Activated CD4-positive, CD25-positive, alpha-beta regulatory T cell treated with anti-CD3 and anti-CD28 coated beads, Interleukin-2, amount 50 U/mL, for 24 hours (primary cell): ENCODE results near the gene DOK6.
"Not testable (repeated sequence)": the region's sequence is repeated elsewhere in the genome, so short reads cannot be mapped to it uniquely, and the experiment has no call there.

Source experiments
- ATAC-seq, 2 donors: fragments of 150-1000 bp; cut with Tn5 transposase; one replicate each; pipeline ENCODE4 v1.10.0; 2021; ENCODE audit warnings: mild to moderate bottlenecking in 1 of 2, moderate library complexity in 1 of 2

The DOK6 gene

DNA sequence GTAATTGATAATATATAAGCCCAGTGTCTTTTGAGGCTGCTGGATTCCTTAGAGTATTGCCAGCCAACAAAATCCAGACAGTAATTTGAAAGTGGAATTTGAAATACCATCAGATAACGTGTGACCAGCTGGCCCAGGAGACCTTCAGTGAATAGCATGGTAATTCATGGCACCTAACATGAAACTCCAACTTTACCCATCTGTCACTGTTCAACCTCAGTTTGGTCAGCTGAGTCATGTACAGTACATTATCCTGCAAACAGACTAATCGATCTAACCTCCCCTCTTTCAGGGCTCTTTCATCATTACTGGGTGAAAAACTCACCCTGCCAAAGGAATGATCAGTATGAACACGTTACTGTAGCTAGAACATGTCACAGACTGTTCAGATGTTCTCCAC is 230.6 kb downstream of the DOK6 start:
- ATAC-seq, result no peak

DNA sequence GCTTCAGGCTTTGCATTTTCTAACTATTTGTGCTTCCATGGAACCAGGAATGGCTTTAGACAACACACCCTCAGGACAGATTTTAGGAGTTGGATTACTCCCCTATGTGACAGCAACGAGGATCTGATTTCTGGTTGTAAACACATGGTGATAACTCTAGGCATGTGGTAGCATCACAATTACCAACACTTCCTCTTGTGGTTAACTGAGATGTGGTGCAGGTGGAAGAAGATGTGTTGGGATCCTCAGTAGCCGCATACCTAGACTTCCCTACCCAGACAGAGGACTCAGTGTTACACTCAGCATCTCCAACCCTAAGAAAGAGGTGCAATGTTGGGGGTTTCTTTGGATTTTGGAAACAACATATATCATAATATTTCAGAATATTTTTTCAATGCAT is 234.8 kb downstream of the DOK6 start:
- ATAC-seq, result no peak

DNA sequence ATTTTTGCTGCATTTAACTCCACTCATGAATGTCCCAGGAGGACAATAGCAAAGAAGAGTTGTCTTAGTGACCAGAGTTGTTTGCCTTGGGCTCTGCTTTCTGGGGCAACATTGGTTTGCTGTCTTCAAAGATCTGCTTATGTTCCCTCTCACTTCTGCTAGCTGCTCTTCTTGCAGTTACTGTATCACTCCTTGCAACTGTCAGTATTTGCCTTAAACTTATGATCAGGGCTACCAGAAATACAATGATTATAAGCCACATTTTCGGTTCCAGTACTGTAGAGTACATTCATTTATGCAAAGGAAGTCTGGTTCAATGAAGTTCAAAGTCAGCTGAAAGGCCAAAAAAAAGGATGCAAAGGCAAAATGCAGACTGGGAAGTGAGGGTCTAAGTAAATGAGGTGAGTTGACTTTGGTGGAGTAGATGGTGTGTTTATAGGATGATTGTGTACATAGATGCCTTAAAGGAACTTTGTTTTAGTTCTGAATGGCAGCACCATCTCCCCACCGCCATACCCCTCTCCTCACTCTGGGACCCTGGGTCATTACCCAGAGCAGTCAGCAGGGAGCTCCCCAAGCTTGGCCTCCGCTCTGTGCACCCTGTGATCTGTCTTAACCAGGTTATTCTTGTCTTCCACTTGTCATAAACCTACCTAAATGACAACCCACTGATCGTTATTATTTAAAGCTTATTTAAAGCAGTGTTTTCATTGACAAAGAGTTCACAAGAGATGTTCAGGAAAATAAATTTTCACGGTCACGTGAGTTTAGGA is 236.0 kb downstream of the DOK6 start:
- no peak for ATAC-seq

DNA sequence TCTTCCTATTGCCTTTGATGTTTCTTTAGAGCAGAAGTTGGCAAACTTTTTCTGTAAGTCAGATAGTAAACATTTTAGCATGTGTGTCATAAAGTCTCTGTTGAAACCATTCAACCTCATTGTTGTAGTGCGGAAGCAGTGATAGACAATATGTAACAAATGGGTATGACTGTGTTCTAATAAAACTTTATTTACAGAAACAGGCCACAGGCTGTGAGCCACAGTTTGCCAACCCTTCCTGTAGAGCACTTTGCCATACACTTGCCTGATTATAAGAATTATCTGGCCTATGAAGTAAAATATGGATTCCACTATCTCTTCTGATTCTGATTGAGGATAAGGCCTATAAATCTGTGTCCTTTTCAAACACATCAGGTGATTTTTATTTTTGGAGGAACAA is 237.4 kb downstream of the DOK6 start:
- ATAC-seq, result no peak

DNA sequence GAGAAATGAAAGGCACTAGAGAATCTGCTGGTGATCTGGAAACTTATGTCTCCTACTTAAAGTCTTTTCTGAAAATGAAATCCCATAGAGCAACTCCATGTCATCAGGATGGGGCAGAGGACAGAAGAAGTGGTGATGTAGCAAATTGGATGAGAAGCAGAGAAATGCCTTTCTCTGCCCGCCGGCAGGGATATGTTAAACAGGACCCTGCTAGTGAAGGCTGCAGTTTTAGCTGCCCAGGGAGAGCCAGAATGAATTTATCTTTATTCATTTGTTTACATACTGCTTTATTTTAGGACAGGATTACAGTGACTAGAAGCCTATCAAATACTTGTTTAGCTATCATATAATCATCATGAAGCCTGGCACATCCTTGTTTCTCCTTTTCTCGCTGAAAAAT is 247.0 kb downstream of the DOK6 start:
- no peak for ATAC-seq

DNA sequence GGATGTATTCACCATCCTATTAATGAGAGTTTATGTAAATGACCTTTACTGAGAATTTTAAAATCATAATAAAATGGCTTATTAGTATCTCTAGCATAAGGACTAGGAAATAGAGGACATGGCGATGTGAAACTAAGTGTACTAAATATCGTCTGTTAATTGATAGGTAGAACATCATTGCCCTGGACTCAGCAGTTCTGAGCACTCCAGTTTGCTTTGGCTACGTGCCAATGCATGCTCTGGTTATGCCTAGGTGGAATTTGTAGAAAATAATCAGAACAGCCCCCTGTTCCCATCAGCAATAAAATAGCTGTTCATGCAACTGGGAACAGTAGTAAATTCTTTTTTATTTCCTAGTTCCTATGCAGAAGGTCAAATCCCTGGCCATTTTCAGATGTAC is 247.8 kb downstream of the DOK6 start:
- no peak for ATAC-seq

DNA sequence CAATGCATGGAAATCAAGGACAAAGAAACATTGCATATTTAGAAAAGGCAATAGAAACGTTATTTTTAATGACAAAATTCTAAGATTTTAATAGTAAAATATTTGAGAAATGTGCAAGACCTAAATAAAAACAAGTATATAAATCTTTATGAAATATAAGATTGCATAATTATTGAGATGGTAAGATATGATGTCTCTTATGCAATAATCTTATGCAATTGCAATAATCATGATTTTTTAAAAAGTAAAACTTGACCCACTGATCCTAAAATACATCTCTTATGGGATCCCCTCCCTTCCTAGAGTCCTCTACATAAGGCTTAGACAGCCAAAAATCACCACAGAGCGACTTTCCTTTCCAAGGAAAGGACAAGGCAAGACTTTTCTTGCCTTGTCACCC is 249.0 kb downstream of the DOK6 start:
- ATAC-seq, result no peak

DNA sequence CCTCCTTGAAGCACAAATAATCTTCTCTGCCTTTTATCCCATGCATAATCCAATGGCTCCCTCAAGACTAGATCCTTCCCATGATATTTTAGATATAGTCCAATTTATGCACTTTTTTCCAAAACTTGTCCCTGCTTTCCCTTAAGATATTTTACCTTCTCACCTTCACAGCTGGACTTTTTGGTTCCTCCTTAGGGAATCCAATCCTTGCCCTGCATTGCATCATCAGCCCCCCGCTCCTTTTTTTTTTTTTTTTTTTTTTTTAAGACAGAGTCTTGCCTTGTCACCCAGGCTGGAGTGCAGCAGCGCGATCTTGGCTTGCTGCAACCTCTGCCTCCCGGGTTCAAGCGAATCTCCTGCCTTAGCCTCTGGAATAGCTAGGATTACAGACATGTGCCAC is 250.6 kb downstream of the DOK6 start:
- ATAC-seq, result no peak

DNA sequence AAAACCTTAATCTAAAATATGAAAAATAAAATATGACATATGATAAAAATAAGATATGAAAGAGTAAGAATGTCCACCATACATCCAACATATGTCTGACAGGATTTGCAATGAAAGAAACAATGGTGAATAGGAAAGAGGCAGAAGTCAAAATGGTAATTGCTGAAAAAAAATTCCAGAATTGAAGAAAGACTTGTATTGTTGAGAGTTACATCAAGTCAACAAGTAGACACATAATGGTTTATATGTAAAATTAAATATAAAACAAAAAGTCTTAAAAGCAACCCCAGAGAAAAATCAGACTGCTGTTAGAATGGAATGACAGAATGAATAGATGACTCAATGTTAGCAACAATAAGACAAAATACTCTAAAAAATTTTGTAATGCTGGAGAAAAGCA is 255.1 kb downstream of the DOK6 start:
- no peak for ATAC-seq

DNA sequence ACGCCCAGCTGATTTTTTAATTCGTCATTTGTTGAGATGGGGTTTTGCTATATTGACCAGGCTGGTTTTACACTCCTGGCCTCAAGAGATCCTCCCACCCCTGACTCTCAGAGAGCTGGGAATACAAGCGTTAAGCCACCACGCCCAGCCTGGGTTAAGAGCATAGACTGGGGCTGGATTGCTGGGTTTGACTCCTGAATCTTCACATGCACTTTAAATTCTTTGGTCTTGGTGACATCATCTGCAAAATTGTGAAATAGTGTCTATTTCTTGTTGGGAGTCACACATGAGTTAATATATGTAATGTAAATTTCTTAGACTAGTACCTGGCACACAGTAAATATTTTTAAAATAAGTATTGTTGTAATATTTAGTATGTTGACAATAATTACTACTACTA is 257.4 kb downstream of the DOK6 start:
- no peak for ATAC-seq

DNA sequence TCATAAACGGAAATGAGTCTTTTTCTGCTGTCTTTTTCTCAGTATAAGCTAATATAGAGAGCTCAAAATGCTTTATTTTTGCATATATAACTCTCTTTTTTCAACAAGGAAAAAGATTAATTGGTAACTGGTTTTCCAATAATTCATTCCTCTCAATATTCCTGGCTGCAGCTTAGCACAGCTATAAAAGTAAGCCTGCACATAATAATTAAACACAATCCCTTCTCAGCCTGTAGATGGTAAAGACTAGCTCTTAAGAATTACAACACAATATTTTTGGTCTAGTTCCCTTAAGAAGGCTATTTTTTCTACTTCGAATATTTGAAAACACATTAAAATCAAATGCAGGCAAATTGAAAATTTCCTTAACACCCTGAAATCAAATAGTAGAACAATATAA is 258.0 kb downstream of the DOK6 start:
- ATAC-seq, result no peak

DNA sequence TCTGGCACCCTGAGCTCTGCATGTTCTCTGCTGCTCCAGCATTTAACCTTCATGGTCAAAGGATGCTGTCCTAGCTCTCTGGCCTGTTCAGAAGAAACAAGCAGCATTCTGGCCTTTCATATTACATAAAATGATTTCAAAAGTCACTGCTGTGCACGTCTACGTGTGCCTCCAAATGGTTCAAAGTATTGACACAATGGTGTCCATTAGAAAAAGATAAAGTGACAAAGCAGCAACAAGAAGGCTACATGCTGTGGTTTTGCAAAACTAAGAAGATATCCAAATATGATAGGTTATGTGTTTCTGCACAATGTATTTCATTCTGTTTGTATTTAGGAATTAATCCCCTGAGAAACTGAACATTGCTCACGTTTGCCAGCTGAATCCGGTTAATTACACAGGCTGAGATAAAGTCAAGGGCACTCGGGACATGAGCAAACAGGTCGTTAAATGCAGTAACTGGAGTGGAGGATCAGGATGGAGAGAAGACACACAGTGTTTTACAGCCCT is 258.5 kb downstream of the DOK6 start:
- ATAC-seq, result no peak

DNA sequence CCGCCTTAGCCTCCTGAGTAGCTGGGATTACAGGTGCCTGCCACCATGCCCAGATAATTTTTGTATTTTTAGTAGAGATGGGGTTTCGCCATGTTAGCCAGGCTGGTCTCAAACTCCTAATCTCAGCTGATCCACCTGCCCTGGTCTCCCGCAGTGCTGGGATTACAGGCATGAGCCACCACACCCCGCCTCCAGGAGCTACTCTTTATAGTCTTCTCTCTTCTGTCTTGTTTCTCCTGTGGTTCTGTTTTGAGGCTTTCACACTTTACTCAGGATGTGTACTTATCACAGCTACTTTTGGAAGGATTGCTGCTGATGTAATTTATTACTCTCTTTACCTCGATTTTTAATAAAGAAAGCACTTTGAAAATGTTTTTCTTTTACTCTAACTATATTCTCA is 261.4 kb downstream of the DOK6 start:
- ATAC-seq, result not testable (repeated sequence)

DNA sequence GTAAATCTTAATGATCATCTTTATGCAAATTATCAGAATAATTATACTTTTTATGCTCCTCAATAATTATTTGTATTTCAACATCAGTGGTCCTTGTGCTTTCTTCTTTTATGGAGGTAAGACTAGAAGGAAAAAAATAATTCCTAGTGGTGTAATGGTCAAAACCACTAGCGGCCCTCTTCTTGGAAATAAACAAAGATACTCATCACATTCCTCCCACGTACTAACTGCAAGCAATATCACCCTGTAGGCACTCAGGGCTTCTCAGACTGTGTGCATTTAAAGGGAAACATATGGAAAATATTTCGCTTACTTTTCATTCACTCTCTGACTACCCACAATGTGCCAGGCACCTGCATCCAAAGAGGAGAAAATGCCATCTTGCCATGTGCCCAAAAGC is 263.7 kb downstream of the DOK6 start:
- no peak for ATAC-seq

DNA sequence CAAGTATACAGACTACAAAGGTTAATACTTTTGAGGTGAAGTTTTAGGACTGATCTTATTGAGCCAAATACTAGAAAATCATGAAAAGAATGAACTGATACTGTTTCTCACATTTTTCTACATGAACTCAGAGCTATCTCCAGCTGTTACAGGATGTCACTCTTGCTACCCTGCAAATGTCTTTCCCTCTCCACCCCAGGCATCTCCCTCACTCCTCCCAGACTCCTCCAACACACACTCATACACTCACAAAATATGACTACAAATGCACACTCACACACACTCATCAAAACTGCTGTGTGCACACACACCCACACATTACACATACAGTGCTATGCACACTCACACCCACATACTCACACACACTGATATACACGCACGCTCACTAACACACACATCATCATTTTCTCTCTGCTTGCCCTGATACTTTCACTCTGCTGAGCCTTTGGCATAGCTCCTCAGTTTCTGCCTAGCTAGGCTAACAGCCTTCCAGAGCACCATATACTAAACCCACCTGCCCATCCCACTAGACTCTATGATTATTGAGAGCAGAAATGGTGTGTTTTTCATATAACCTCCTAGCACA is 273.7 kb downstream of the DOK6 start:
- ATAC-seq, result no peak

DNA sequence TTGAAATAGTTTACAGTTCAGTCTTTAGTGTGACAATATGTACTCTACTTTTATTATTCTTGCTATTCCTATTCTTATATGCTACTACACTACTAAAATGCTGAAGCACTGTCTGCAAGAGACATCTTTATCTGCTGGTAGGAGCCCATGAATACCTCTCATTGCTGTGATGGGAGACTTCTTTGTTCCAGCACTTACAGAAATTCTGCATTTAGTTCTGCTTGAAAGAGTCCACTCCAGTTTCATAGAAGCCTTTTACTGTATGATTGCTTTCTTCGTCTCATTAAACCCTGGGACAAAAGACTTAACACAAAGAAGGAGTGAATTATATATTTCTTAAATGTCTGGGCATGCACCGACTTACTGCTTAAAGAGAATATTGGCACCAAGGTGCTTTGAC is 274.3 kb downstream of the DOK6 start:
- no peak for ATAC-seq

DNA sequence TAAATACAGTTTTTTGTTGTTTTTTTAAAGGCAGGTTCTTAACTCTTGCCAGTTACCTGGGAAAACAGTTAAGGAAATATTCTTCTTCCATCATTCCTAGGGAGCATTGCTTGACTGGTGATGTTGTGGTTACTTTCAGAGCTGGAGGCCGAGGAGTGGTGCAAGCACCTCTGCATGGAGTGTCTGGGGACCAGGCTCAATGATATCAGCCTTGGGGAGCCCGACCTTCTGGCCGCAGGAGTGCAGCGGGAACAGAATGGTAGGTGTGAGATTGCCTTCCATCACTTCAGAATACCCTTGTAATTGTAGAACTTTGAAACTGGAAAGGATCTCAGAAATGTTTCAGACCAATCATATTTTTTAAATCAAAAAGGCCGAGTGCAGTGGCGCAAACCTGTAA is 276.9 kb downstream of the DOK6 start:
- ATAC-seq, result no peak

DNA sequence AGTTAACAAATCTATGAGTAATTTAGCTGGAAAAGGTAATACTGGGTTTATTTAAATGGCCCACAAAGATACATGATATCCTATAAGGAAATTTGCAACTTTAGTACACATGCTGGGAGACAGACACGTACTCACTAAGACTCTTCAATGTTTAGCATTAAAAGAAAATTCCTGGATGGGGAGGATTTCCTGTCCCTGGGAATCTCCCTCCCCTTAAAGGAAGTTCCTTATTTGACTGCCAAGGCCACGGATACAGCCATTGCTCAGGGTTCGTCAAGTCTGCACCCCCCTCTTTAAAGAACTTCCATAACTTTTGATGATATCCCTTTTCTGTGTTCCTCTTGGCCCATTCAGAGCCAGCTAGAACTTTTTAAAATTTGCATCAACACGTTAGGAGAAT is 279.4 kb downstream of the DOK6 start:
- no peak for ATAC-seq

DNA sequence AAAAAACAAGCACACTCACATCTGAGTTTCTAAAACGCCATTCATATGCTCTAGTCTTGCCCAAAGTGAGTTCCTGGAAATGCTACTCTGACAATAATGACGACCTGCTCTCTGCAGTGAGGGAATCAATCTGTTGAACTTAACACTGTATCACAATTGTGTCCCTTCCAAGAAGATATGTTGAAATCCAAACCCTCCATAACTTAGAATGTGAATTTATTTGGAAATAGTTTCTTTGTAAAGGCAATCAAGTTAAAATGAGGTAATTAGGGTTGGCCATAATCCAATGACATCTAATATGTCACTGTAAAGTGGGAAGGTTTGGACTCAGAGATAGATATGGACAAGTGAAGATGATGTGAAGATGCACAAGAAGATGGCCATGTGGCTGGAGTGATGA is 282.5 kb downstream of the DOK6 start:
- no peak for ATAC-seq

DNA sequence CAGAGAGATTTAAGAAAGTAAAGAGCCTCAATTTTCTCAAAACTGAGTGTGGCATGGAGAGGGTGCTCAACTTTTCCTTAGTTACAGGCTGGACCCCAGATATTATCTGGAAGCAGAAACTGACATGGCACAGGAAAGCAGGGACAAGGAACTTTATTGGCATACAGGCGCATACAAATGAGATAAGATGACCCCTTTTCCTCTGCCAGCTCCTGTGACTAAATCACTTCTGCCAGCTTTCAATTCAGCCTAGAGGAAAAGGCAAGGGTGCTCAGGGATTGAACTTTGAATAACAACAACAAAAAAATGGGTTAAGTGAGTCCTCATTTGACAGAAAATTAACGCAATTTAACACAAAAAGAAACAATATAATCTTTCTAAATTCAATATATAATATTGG is 284.1 kb downstream of the DOK6 start:
- no peak for ATAC-seq

DNA sequence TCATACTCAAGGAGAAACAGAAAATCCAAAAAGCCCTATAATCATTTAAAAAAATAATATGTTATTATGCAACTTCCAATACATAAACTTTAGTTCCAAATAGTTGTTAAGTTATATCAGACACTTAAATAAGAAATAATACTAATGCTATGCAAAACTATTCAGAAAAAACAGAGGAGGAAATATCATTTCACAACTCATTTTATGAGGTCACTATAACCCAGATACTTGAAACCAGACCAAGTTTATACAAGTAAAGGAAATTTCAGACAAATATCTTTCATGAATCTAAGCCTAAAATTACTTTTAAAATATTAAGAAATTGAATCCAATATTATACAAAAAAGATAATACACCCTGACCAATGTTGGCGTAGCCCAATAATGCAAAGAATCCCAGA is 286.2 kb downstream of the DOK6 start:
- ATAC-seq, result no peak

DNA sequence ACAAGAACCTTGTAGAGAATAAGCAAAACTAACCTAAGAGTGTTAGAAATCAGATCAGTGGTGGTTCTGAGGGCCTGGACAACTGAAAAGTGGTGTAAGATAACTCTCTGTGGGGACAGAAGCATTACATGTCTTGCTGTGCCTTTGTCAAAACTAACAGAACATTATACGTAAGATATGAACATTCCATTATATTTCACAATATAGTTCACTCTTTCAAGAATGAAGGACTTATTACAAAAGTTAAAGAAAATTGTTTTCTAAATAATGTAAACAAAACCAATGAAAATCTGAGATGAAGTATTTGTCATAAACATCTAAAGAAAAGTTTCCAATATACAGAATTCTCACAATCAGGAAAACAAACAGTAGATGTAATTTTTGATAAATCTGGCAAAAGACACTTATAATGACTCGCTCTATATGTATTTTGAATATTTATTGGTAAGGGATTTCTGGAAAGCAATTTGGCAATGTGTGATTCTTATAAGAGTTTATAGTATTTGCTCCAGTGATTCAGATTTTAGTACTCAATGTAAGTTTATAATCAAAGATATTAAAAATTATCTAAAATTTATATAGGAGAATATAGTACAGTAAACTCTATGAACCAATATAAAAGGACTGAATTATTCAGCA is 288.6 kb downstream of the DOK6 start:
- ATAC-seq, result no peak

DNA sequence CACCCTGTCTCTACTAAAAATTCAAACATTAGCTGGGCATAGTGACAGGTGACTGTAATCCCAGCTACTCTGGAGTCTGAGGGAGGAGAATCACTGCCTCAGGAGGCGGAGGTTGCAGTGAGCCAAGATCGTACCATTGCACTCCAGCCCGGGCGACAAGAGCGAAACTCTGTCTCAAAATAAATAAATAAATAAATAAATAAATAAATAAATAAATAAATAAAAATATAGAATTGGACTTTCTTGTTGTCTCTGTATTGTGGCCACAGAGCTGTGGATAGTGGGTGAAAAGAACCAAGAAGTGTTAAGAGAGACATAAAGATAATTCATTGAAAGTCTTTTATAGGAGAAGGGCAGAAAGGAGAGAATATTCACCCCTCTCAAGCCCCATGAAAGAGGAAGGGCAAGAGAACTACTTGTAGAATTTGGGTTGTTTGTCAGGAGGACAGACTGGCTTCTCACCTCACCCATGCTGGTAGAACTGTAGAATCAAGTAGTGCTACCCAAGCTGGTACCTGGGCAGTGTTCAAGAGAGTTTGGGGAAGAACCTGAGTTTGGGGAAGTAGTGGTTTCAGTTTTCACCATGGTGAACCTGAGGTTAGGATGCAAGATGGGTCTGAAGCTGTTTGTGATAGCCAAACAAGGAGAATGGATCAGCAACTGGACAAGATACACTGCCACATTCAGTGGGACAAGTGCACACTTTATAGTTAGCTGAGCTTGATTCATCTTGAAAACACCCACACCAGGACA is 290.5 kb downstream of the DOK6 start:
- no peak for ATAC-seq

DNA sequence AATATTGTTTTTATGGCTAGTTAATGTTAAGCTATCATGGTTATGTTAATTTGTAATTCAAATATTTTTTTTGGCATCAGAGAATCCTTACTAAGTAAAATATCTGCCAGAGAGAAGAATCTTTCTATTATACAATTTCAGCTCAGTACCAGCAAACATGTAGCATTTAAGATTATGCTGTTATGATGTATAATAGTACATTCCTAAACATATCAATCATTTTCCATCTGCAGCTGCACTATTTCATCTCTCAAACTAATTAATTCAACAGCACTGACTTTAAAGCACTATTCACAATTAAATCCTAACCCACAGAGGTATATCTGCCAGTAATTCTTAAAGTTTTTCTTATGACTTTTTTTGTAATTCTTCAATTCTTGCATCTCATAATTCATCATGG is 296.4 kb downstream of the DOK6 start:
- no peak for ATAC-seq
